K562 (cell line): ENCODE measurements around the gene ADAT1. TPM values are rescaled to one million over a fixed set of nuclear protein-coding genes. Genes with fewer than 3 reads are reported as not detected.
A peak's percentile ranks its signal among the peaks of the same experiment; 100 is the strongest.

Source experiments
- CBFA2T3 ChIP-seq: fragments of 450-650 bp; IDR thresholded peaks from 2 replicates; pipeline ENCODE4 v1.6.1; 2017
- CEBPG ChIP-seq, 3 experiments: fragments of 200-800 bp in 1 of 3; sonication (Bioruptor generic) in 1 of 3; sonication (generic) in 1 of 3; formaldehyde crosslinking in 1 of 3; IDR thresholded peaks in 2 of 3; conservative IDR thresholded peaks in 1 of 3; 2 replicates each; pipeline versions ENCODE4 v1.6.1 to v1.8.0; 2016 to 2022; ENCODE audit warnings: missing compliant biosample characterization in 2 of 3, missing genetic modification characterization in 2 of 3, mild to moderate bottlenecking in 1 of 3, missing genetic modification reagents in 1 of 3
- CTBP1 ChIP-seq: fragments of 450-650 bp; IDR thresholded peaks from 2 replicates; pipeline ENCODE4 v1.6.1; 2016; ENCODE audit warnings: borderline replicate concordance
- DMBX1 ChIP-seq: fragments of 250-450 bp; sonication (Bioruptor Pico); IDR thresholded peaks from 2 replicates; pipeline ENCODE4 v1.8.0; 2022; ENCODE audit warnings: inconsistent platforms, mild to moderate bottlenecking, moderate library complexity, borderline replicate concordance
- EP300 ChIP-seq: IDR thresholded peaks from 2 replicates; pipeline ENCODE4 v1.6.1; 2012; ENCODE audit warnings: low read length, improper control_type of control experiment
- FOXJ2 ChIP-seq: fragments of 200-800 bp; sonication (Bioruptor generic); IDR thresholded peaks from 2 replicates; pipeline ENCODE4 v1.6.1; 2016; ENCODE audit warnings: missing genetic modification characterization, missing compliant biosample characterization
- HDAC3 ChIP-seq: fragments of 450-650 bp; IDR thresholded peaks from 2 replicates; pipeline ENCODE4 v1.6.1; 2018; ENCODE audit warnings: borderline replicate concordance, mild to moderate bottlenecking, moderate library complexity; ENCODE audit not compliant: partially characterized antibody
- LCOR ChIP-seq: sonication (generic); formaldehyde crosslinking; IDR thresholded peaks from 2 replicates; pipeline ENCODE4 v1.8.0; 2022; ENCODE audit warnings: mild to moderate bottlenecking, missing genetic modification reagents
- MTA1 ChIP-seq: fragments of 450-650 bp; IDR thresholded peaks from 2 replicates; pipeline ENCODE4 v1.6.1; 2017; ENCODE audit warnings: borderline replicate concordance
- MYBL2 ChIP-seq, 2 experiments: fragments of 450-650 bp in 1 of 2; sonication (generic) in 1 of 2; formaldehyde crosslinking in 1 of 2; IDR thresholded peaks; 2 replicates each; pipeline versions ENCODE4 v1.6.1 to v1.8.1; 2017 to 2022; ENCODE audit warnings: borderline replicate concordance in 1 of 2, inconsistent platforms in 1 of 2, low read depth in 1 of 2, mild to moderate bottlenecking in 1 of 2, missing genetic modification reagents in 1 of 2, moderate library complexity in 1 of 2
- NCOA4 ChIP-seq: fragments of 450-650 bp; IDR thresholded peaks from 2 replicates; pipeline ENCODE4 v1.6.1; 2018; ENCODE audit warnings: mild to moderate bottlenecking; ENCODE audit not compliant: partially characterized antibody
- NFE2 ChIP-seq: IDR thresholded peaks from 2 replicates; pipeline ENCODE4 v1.6.1; 2014; ENCODE audit warnings: antibody characterized with exemption, low read depth
- OTX1 ChIP-seq: fragments of 450-650 bp; formaldehyde crosslinking; IDR thresholded peaks from 2 replicates; pipeline ENCODE4 v1.4.0; 2022; ENCODE audit warnings: mild to moderate bottlenecking
- PHB2 ChIP-seq: fragments of 450-650 bp; IDR thresholded peaks from 2 replicates; pipeline ENCODE4 v1.6.1; 2017; ENCODE audit warnings: low read depth
- PHF8 ChIP-seq: fragments of 200-600 bp; sonication (generic); IDR thresholded peaks from 2 replicates; pipeline ENCODE4 v1.6.1; 2012; ENCODE audit warnings: mixed run types, mild to moderate bottlenecking, inconsistent platforms, low read length, moderate library complexity, borderline replicate concordance
- SIN3A ChIP-seq, 2 experiments: fragments of 150-350 bp in 1 of 2; IDR thresholded peaks; 2 replicates each; pipeline ENCODE4 v1.6.1; 2011 to 2016; ENCODE audit warnings: borderline replicate concordance in 2 of 2, low read depth in 2 of 2, low read length in 2 of 2, mild to moderate bottlenecking in 2 of 2, moderate library complexity in 2 of 2; ENCODE audit not compliant: control insufficient read depth in 1 of 2
- TEAD4 ChIP-seq, 2 experiments: sonication (generic) in 1 of 2; formaldehyde crosslinking in 1 of 2; IDR thresholded peaks; 2 replicates each; pipeline versions ENCODE4 v1.6.1 to v1.8.0; 2012 to 2022; ENCODE audit warnings: borderline replicate concordance in 1 of 2, inconsistent platforms in 1 of 2, low read length in 1 of 2, mild to moderate bottlenecking in 1 of 2, missing genetic modification reagents in 1 of 2
- ZNF584 ChIP-seq: fragments of 200-800 bp; sonication (Bioruptor generic); IDR thresholded peaks from 2 replicates; pipeline ENCODE4 v1.6.1; 2016; ENCODE audit warnings: low read depth, mild to moderate bottlenecking, missing genetic modification characterization, missing compliant biosample characterization
- ZNF830 ChIP-seq: fragments of 250-450 bp; sonication (Bioruptor Pico); IDR thresholded peaks from 2 replicates; pipeline ENCODE4 v1.5.0; 2021; ENCODE audit warnings: mild to moderate bottlenecking
- polyA plus RNA-seq, 8 experiments: library from polyadenylated mRNA; depleted of rRNA in 4 of 8; stranded (reverse) in 5 of 8; unstranded in 3 of 8; fragments of >200 nt; fragmentation: Nextera tagmentation in 2 of 8; fragmentation: Illumina TruSeq in 1 of 8; extraction: Ambion mirVana in 2 of 8; extraction: Trizol in 1 of 8; gene quantifications; 2 replicates each; pipeline versions ENCODE4 v1.2.1 to v1.2.3, GENCODE V29; 2011 to 2014; ENCODE audit warnings: inconsistent platforms in 1 of 8, missing spikeins in 1 of 8
- total RNA-seq, 7 experiments: library from RNA; depleted of rRNA in 6 of 7; stranded (reverse); fragments of >200 nt in 6 of 7; fragmentation: Illumina TruSeq in 2 of 7; extraction: Trizol in 2 of 7; gene quantifications; 2 replicates each; pipeline versions ENCODE4 v1.2.1 to v1.2.3, GENCODE V29; 2011 to 2021; ENCODE audit warnings: low replicate concordance in 1 of 7
- TF ChIP-seq, protein P1 (sequence below), 2 experiments: fragments of 150-350 bp in 1 of 2; IDR thresholded peaks; 2 replicates each; pipeline ENCODE4 v1.6.1; 2012 to 2016; ENCODE audit warnings: low read depth in 2 of 2, low read length in 2 of 2, mild to moderate bottlenecking in 1 of 2, moderate library complexity in 1 of 2
- TF ChIP-seq, protein P2 (sequence below): fragments of 450-650 bp; IDR thresholded peaks from 2 replicates; pipeline ENCODE4 v1.6.1; 2016; ENCODE audit warnings: missing biosample characterization, missing genetic modification characterization

Gene ADAT1
- total and polyA plus RNA-seq, 9 of the 15 experiments (the other 6 are each of a cell fraction or from before 2014, with no cell fraction given): 16.0 to 36.7 (median 28.2) TPM

GRCh38 chr16:75593825-75594820, 29.0 kb downstream of the ADAT1 start (continued):
- peak; percentile 89 for TF ChIP-seq DMBX1 (CRISPR knock-in tag)
- TF ChIP-seq FOXJ2: peak; percentile 30; the same call in 1 of the 2 replicates
- TF ChIP-seq, protein P1, sequence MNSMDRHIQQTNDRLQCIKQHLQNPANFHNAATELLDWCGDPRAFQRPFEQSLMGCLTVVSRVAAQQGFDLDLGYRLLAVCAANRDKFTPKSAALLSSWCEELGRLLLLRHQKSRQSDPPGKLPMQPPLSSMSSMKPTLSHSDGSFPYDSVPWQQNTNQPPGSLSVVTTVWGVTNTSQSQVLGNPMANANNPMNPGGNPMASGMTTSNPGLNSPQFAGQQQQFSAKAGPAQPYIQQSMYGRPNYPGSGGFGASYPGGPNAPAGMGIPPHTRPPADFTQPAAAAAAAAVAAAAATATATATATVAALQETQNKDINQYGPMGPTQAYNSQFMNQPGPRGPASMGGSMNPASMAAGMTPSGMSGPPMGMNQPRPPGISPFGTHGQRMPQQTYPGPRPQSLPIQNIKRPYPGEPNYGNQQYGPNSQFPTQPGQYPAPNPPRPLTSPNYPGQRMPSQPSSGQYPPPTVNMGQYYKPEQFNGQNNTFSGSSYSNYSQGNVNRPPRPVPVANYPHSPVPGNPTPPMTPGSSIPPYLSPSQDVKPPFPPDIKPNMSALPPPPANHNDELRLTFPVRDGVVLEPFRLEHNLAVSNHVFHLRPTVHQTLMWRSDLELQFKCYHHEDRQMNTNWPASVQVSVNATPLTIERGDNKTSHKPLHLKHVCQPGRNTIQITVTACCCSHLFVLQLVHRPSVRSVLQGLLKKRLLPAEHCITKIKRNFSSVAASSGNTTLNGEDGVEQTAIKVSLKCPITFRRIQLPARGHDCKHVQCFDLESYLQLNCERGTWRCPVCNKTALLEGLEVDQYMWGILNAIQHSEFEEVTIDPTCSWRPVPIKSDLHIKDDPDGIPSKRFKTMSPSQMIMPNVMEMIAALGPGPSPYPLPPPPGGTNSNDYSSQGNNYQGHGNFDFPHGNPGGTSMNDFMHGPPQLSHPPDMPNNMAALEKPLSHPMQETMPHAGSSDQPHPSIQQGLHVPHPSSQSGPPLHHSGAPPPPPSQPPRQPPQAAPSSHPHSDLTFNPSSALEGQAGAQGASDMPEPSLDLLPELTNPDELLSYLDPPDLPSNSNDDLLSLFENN (IDR thresholded peaks at IDR 0.05; ENCODE audit: low read depth in 2 of 2, low read length in 2 of 2): no peak
- peak; percentile 66 for TF ChIP-seq EP300
- peak; percentile 85 for TF ChIP-seq CTBP1
- TF ChIP-seq PHF8: peak; percentile 15; the same call in 1 of the 2 replicates
- peak; percentile 99 for TF ChIP-seq NFE2
- TF ChIP-seq PHB2: no peak
- TF ChIP-seq MTA1: peak; percentile 77; the same call in 1 of the 2 replicates
- peak; percentile 58 for TF ChIP-seq HDAC3
- TF ChIP-seq SIN3A (IDR thresholded peaks at IDR 0.05; ENCODE audit: borderline replicate concordance in 2 of 2, control insufficient read depth in 1 of 2, low read depth in 2 of 2, low read length in 2 of 2): no peak
- no peak for TF ChIP-seq LCOR
- TF ChIP-seq TEAD4 (IDR thresholded peaks at IDR 0.05; ENCODE audit: low read length): peak; percentile 68
- no peak for TF ChIP-seq TEAD4 (CRISPR knock-in tag; IDR thresholded peaks at IDR 0.05; ENCODE audit: borderline replicate concordance)
- no peak for TF ChIP-seq NCOA4
- TF ChIP-seq, protein P2, sequence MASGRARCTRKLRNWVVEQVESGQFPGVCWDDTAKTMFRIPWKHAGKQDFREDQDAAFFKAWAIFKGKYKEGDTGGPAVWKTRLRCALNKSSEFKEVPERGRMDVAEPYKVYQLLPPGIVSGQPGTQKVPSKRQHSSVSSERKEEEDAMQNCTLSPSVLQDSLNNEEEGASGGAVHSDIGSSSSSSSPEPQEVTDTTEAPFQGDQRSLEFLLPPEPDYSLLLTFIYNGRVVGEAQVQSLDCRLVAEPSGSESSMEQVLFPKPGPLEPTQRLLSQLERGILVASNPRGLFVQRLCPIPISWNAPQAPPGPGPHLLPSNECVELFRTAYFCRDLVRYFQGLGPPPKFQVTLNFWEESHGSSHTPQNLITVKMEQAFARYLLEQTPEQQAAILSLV (tag): peak; percentile 67; the same call in 1 of the 2 replicates
- TF ChIP-seq OTX1 (CRISPR knock-in tag): no peak
- TF ChIP-seq CBFA2T3: peak; percentile 53
- no peak for TF ChIP-seq MYBL2 (IDR thresholded peaks at IDR 0.05; ENCODE audit: low read depth)
- no peak for TF ChIP-seq MYBL2 (CRISPR knock-in tag; IDR thresholded peaks at IDR 0.05; ENCODE audit: borderline replicate concordance)
- peak; percentile 73; the same call in 1 of the 2 replicates for TF ChIP-seq ZNF584 (CRISPR knock-in tag)
- no peak for TF ChIP-seq ZNF830 (CRISPR knock-in tag)
- TF ChIP-seq CEBPG (CRISPR knock-in tag; IDR thresholded peaks at IDR 0.05): peak; percentile 68; the same call in 1 of the 2 replicates
- peak in 1 of 2 experiments; percentile 64; a peak in 2 of 4 replicates for TF ChIP-seq CEBPG (tag; conservative IDR thresholded peaks at IDR 0.05 in 1 of 2, IDR thresholded peaks at IDR 0.05 in 1 of 2)
